PC-9 (cell line): ENCODE measurements around the gene JADE3. TPM values are rescaled to one million over a fixed set of nuclear protein-coding genes. Genes with fewer than 3 reads are reported as not detected.

Experiments
- BruUV-seq: library from RNA; stranded (reverse); fragments of 400-500 nt; replicated peaks from 2 replicates; lab custom pipeline; 2021; lab: Mats Ljungman, UMichigan
- CTCF ChIA-PET: fragments of 300-600 bp; sonication (Branson Sonifier 250); formaldehyde crosslinking; loops from one replicate; lab custom pipeline; 2022; ENCODE audit warnings: antibody characterized with exemption; lab: Charles Lee
- POLR2A ChIA-PET: fragments of 300-600 bp; sonication (Branson Sonifier 250); formaldehyde crosslinking; loops from one replicate; lab custom pipeline; 2022; ENCODE audit warnings: antibody characterized with exemption; ENCODE audit not compliant: unreplicated experiment; lab: Charles Lee
- DNase-seq, 2 experiments: peaks; one replicate each; pipeline versions ENCODE4 v3.0.0 to v3.0.0-alpha.2; 2015 to 2022; ENCODE audit warnings: mixed read lengths in 1 of 2
- H2AFZ ChIP-seq: fragments of 200-600 bp; sonication (generic); 2 replicates; pipeline ENCODE4 v1.8.1; 2017; ENCODE audit warnings: antibody characterized with exemption
- H3F3A ChIP-seq: fragments of 200-600 bp; sonication (generic); 2 replicates; pipeline ENCODE4 v1.8.1; 2017; ENCODE audit warnings: antibody characterized with exemption, mild to moderate bottlenecking, low read depth; ENCODE audit not compliant: insufficient read depth
- H3K27ac ChIP-seq: fragments of 200-600 bp; sonication (generic); 2 replicates; pipeline ENCODE4 v1.6.1; 2016; ENCODE audit warnings: mixed run types
- H3K27me3 ChIP-seq: fragments of 200-600 bp; sonication (generic); 2 replicates; pipeline ENCODE4 v1.6.1; 2016; ENCODE audit warnings: low read depth, mixed run types; ENCODE audit not compliant: insufficient read depth
- H3K36me3 ChIP-seq: fragments of 200-600 bp; sonication (generic); 2 replicates; pipeline ENCODE4 v1.6.1; 2016; ENCODE audit warnings: low read depth, mixed run types
- H3K4me1 ChIP-seq: fragments of 200-600 bp; sonication (generic); replicated peaks from 2 replicates; pipeline ENCODE4 v1.6.1; 2016; ENCODE audit warnings: mixed run types; ENCODE audit not compliant: insufficient read depth
- H3K4me2 ChIP-seq: fragments of 200-600 bp; sonication (generic); 2 replicates; pipeline ENCODE4 v1.6.1; 2017; ENCODE audit warnings: mixed run types
- H3K4me3 ChIP-seq: fragments of 200-600 bp; sonication (generic); 2 replicates; pipeline ENCODE4 v1.6.1; 2016; ENCODE audit warnings: mixed run types
- H3K79me2 ChIP-seq: fragments of 200-600 bp; sonication (generic); 2 replicates; pipeline ENCODE4 v1.6.1; 2017; ENCODE audit warnings: low read depth, mixed run types
- H3K9me2 ChIP-seq: fragments of 200-600 bp; sonication (generic); 2 replicates; pipeline ENCODE4 v1.8.1; 2017; ENCODE audit warnings: mild to moderate bottlenecking; ENCODE audit not compliant: insufficient read depth
- H3K9me3 ChIP-seq: fragments of 200-600 bp; sonication (generic); 2 replicates; pipeline ENCODE4 v1.8.1; 2016; ENCODE audit warnings: low read depth; ENCODE audit not compliant: insufficient read depth
- H4K20me1 ChIP-seq: fragments of 200-600 bp; sonication (generic); 2 replicates; pipeline ENCODE4 v1.8.1; 2017; ENCODE audit not compliant: insufficient read depth
- CTCF ChIP-seq: fragments of 200-600 bp; sonication (generic); conservative IDR thresholded peaks from 2 replicates; pipeline ENCODE4 v1.6.1; 2017; ENCODE audit warnings: mixed run types, antibody characterized with exemption, mild to moderate bottlenecking, moderate library complexity
- EZH2 ChIP-seq: fragments of 200-600 bp; sonication (generic); IDR thresholded peaks from 2 replicates; pipeline ENCODE4 v1.8.0; 2017; ENCODE audit warnings: antibody characterized with exemption, low read depth
- intact Hi-C: fragments of 100-400 bp; cut with micrococcal nuclease; formaldehyde crosslinking; loops from one replicate; pipeline ENCODE4 v1.10.0; 2022; ENCODE audit not compliant: unreplicated experiment
- total RNA-seq: library from RNA; stranded (reverse); gene quantifications from 2 replicates; pipeline ENCODE4 v1.2.3, GENCODE V29; 2021

The JADE3 gene
- total RNA-seq, 1 experiment from 2014 or later, result 10.9 TPM

DNA sequence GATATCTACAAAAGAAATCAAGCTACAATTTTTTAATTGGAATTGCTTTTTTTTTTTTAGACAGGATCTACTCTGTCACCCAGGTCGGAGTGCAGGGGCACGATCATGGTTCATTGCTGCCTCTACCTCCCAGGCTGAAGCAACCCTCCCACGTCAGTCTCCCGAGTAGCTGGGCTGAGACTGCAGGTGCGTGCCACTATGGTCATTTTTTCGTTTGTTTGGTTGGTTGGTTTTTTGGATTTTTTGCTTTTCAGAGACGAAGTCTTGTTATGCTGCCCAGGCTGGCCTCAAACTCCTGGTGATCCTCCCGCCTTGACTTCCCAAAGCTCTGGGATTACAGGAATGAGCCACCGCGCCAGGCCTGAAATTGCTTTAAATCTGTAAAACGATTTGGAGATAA lies 181.6 kb downstream of the JADE3 start:
- Histone ChIP-seq H3K4me2 (no peak overlapping the region), H3K79me2 (no peaks in the 10 kb centered on the region), H3K27ac (no peak overlapping the region), H2AFZ (no peak overlapping the region), H3K4me1 (no peaks in the 10 kb centered on the region), H3K4me3 (no peak overlapping the region), H3K36me3 (no peaks in the 10 kb centered on the region), H3K27me3 (no peaks in the 10 kb centered on the region), H3K9me2 (no peaks in the 10 kb centered on the region), H3K9me3 (no peaks in the 10 kb centered on the region), H3F3A (no peaks in the 10 kb centered on the region), H4K20me1 (no peaks in the 10 kb centered on the region)
- no TSS peak for BruUV-seq
- TF ChIP-seq CTCF (no peak), EZH2 (no peak)
- intact Hi-C loops, result loop anchor here (5.0 kb wide), 1 partner anchor 192 kb away; no protein-coding TSS in a partner anchor
- ChIA-PET POLR2A (interaction anchor here (0.6 kb wide), 1 partner anchor 256 kb away, joined by 9 read pairs; no protein-coding TSS in a partner anchor), CTCF (no interaction called here)
- no peak for DNase-seq

DNA sequence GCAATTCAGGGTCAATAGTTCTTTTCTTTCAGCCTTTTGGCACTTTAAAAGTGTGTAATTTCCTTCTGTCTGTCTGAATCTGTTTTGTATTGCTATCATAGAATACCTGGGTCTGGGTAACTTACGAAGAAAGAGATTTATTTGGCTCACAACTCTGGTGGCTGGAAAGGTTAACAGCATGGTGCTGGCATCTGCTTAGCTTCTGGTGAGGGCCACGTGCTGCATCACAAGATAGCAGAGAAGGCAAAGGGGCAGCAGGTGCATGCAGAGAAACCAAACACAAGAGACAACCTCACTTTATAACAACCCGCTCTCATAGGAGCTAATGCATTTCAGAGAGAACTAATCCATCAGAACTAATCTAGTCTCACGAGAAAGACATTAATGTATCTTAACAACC lies 184.8 kb downstream of the JADE3 start:
- intact Hi-C loops, result no loop called here
- no peaks in the 10 kb centered on the region for H3K9me2 ChIP-seq
- H4K20me1 ChIP-seq, result no peaks in the 10 kb centered on the region
- no peaks in the 10 kb centered on the region for H3F3A ChIP-seq
- no peak for DNase-seq
- no peaks in the 10 kb centered on the region for H3K36me3 ChIP-seq
- ChIA-PET CTCF (no interaction called here), POLR2A (interaction anchor here (0.6 kb wide), 1 partner anchor 48 kb away, joined by 4 read pairs; the partner anchor contains the start of genes NDUFB11 and RBM10)
- H3K27ac ChIP-seq, result no peak overlapping the region
- no peak overlapping the region for H3K4me3 ChIP-seq
- H3K4me2 ChIP-seq, result no peak overlapping the region
- no TSS peak for BruUV-seq
- no peak overlapping the region for H2AFZ ChIP-seq
- no peaks in the 10 kb centered on the region for H3K79me2 ChIP-seq
- no peak for TF ChIP-seq EZH2
- H3K27me3 ChIP-seq, result no peaks in the 10 kb centered on the region
- H3K9me3 ChIP-seq, result no peaks in the 10 kb centered on the region
- H3K4me1 ChIP-seq, result no peaks in the 10 kb centered on the region

- Histone ChIP-seq H3K79me2 (no peaks in the 10 kb centered on the region), H3F3A (no peaks in the 10 kb centered on the region), H4K20me1 (no peaks in the 10 kb centered on the region), H3K4me2 (no peak overlapping the region), H3K27ac (no peak overlapping the region), H3K4me1 (no peaks in the 10 kb centered on the region), H3K9me2 (no peaks in the 10 kb centered on the region), H2AFZ (no peak overlapping the region), H3K9me3 (no peaks in the 10 kb centered on the region), H3K36me3 (no peaks in the 10 kb centered on the region), H3K4me3 (no peak overlapping the region), H3K27me3 (no peaks in the 10 kb centered on the region)
- ChIA-PET CTCF (no interaction called here), POLR2A (no interaction called here)
- no TSS peak for BruUV-seq
- no peak for DNase-seq
- TF ChIP-seq CTCF (no peak), EZH2 (no peak)
- intact Hi-C loops, result no loop called here
These were observed 186.3 kb downstream of the JADE3 start for GRCh38 chrX:47098338-47099094.
